Ishikawa (cell line): ENCODE measurements around the gene CACUL1.

ENCODE experiments used
- CEBPB ChIP-seq: IDR thresholded peaks from 2 replicates; pipeline ENCODE4 v1.6.1; 2012
- CREB1 ChIP-seq: IDR thresholded peaks from 2 replicates; pipeline ENCODE4 v1.6.1; 2012; ENCODE audit warnings: low read depth
- EGR1 ChIP-seq: IDR thresholded peaks from 2 replicates; pipeline ENCODE4 v1.6.1; 2012
- EP300 ChIP-seq: IDR thresholded peaks from 2 replicates; pipeline ENCODE4 v1.6.1; 2012; ENCODE audit warnings: borderline replicate concordance
- FOXM1 ChIP-seq: IDR thresholded peaks from 2 replicates; pipeline ENCODE4 v1.6.1; 2012; ENCODE audit warnings: low read depth, borderline replicate concordance
- MAX ChIP-seq: IDR thresholded peaks from 2 replicates; pipeline ENCODE4 v1.6.1; 2012
- NFIC ChIP-seq: IDR thresholded peaks from 2 replicates; pipeline ENCODE4 v1.6.1; 2012
- RAD21 ChIP-seq: IDR thresholded peaks from 2 replicates; pipeline ENCODE4 v1.6.1; 2012; ENCODE audit warnings: low read depth
- TAF1 ChIP-seq: IDR thresholded peaks from 2 replicates; pipeline ENCODE4 v1.6.1; 2012; ENCODE audit warnings: low read depth, mild to moderate bottlenecking
- TCF12 ChIP-seq: IDR thresholded peaks from 2 replicates; pipeline ENCODE4 v1.6.1; 2012; ENCODE audit warnings: low read depth
- TEAD4 ChIP-seq: IDR thresholded peaks from 2 replicates; pipeline ENCODE4 v1.6.1; 2012
- USF1 ChIP-seq: IDR thresholded peaks from 2 replicates; pipeline ENCODE4 v1.6.1; 2012
- YY1 ChIP-seq: IDR thresholded peaks from 2 replicates; pipeline ENCODE4 v1.6.1; 2012; ENCODE audit warnings: low read depth
- ZBTB7A ChIP-seq: IDR thresholded peaks from 2 replicates; pipeline ENCODE4 v1.6.1; 2012; ENCODE audit warnings: low read depth
- TF ChIP-seq, protein P1 (sequence below): IDR thresholded peaks from 2 replicates; pipeline ENCODE4 v1.6.1; 2012; ENCODE audit warnings: low read depth, mild to moderate bottlenecking

CACUL1 gene

GRCh38 chr10:118698421-118698820 lies 56.3 kb downstream of the CACUL1 start:
- TF ChIP-seq TEAD4, result no peak
- no peak for TF ChIP-seq EP300
- TF ChIP-seq FOXM1, result no peak
- TF ChIP-seq ZBTB7A, result no peak
- TF ChIP-seq TCF12, result no peak
- TF ChIP-seq, protein P1, sequence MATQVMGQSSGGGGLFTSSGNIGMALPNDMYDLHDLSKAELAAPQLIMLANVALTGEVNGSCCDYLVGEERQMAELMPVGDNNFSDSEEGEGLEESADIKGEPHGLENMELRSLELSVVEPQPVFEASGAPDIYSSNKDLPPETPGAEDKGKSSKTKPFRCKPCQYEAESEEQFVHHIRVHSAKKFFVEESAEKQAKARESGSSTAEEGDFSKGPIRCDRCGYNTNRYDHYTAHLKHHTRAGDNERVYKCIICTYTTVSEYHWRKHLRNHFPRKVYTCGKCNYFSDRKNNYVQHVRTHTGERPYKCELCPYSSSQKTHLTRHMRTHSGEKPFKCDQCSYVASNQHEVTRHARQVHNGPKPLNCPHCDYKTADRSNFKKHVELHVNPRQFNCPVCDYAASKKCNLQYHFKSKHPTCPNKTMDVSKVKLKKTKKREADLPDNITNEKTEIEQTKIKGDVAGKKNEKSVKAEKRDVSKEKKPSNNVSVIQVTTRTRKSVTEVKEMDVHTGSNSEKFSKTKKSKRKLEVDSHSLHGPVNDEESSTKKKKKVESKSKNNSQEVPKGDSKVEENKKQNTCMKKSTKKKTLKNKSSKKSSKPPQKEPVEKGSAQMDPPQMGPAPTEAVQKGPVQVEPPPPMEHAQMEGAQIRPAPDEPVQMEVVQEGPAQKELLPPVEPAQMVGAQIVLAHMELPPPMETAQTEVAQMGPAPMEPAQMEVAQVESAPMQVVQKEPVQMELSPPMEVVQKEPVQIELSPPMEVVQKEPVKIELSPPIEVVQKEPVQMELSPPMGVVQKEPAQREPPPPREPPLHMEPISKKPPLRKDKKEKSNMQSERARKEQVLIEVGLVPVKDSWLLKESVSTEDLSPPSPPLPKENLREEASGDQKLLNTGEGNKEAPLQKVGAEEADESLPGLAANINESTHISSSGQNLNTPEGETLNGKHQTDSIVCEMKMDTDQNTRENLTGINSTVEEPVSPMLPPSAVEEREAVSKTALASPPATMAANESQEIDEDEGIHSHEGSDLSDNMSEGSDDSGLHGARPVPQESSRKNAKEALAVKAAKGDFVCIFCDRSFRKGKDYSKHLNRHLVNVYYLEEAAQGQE, result no peak
- no peak for TF ChIP-seq RAD21
- TF ChIP-seq CREB1, result no peak
- no peak for TF ChIP-seq EGR1
- TF ChIP-seq MAX, result no peak
- no peak for TF ChIP-seq YY1
- TF ChIP-seq NFIC, result no peak
- no peak for TF ChIP-seq USF1
- TF ChIP-seq CEBPB, result no peak
- TF ChIP-seq TAF1, result no peak

DNA sequence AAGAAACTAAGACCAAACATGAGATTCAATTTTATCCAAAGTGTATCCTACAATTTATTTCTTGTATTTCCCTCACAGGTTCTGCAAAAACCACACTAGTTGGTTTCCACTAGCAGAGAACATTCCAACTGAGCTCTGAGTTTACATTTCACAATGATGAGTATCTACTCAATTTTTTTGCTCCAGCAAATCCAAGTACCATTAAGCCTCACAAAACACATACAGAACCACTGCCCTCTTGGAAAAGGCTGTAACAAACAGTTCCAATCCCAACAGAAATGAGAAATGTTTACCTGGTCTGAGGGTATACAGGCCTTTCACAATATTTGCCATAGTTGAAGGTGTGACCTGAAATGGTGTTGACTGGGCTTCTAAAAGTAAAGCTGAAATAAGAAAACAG lies 59.9 kb downstream of the CACUL1 start:
- TF ChIP-seq TAF1, result no peak
- TF ChIP-seq RAD21, result no peak
- no peak for TF ChIP-seq FOXM1
- no peak for TF ChIP-seq TEAD4
- no peak for TF ChIP-seq TCF12
- no peak for TF ChIP-seq USF1
- TF ChIP-seq CEBPB, result no peak
- no peak for TF ChIP-seq MAX
- TF ChIP-seq ZBTB7A, result no peak
- TF ChIP-seq, protein P1, result no peak
- TF ChIP-seq EP300, result no peak
- TF ChIP-seq NFIC, result no peak
- no peak for TF ChIP-seq CREB1
- no peak for TF ChIP-seq YY1
- TF ChIP-seq EGR1, result no peak

DNA sequence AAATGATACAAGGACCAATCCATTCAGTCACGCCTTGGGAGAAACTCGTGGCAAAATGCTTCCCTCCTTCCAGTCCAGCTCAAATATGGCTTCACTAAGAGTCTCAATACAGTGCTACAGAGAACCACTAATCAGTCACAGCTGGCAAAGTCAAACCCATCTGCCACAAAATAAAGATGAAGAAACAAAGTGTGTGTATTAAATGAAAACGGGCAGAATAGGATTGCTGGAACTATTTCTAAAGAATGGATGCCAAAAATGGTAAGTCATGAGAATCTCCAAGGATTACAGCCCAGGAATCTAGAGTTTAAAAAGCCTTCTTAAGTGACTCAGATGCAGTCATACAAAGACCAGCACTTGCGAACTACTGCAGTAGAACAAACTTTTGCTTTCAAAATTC lies 61.9 kb downstream of the CACUL1 start:
- TF ChIP-seq EGR1 (no peak), CREB1 (no peak), TEAD4 (no peak), CEBPB (no peak), TCF12 (no peak), RAD21 (no peak), TAF1 (no peak), YY1 (no peak)
- TF ChIP-seq, protein P1, result no peak

GRCh38 chr10:118689070-118689858 lies 65.5 kb downstream of the CACUL1 start:
- TF ChIP-seq EP300 (no peak), USF1 (no peak), ZBTB7A (no peak), TEAD4 (no peak)
- TF ChIP-seq, protein P1, result no peak
